Activated CD4-positive, alpha-beta memory T cell treated with anti-CD3 and anti-CD28 coated beads, Interleukin-2, amount 10 ng/mL, durations not matched to agents 7 days and 5 days (primary cell): ENCODE measurements around the gene TUSC1. TPM values are rescaled to one million over a fixed set of nuclear protein-coding genes. Genes with fewer than 3 reads are reported as not detected.
"Not testable (repeated sequence)": the region's sequence is repeated elsewhere in the genome, so short reads cannot be mapped to it uniquely, and the experiment has no call there.

ENCODE experiments used
- CTCF ChIA-PET: fragments of 350-600 bp; sonication (Branson Sonifier 250); formaldehyde crosslinking; loops from one replicate; lab custom pipeline; 2021; ENCODE audit warnings: antibody characterized with exemption, inconsistent platforms; lab: Charles Lee
- POLR2A ChIA-PET: fragments of 350-600 bp; sonication (Branson Sonifier 250); formaldehyde crosslinking; loops from one replicate; lab custom pipeline; 2021; ENCODE audit warnings: antibody characterized with exemption; lab: Charles Lee
- DNase-seq: peaks from one replicate; pipeline ENCODE4 v3.0.0-alpha.2; 2020
- H3K27ac Mint-ChIP-seq: one replicate; pipeline ENCODE4 v1.8.0; 2021; ENCODE audit warnings: mild to moderate bottlenecking, mixed read lengths
- H3K27me3 Mint-ChIP-seq: one replicate; pipeline ENCODE4 v1.8.0; 2021; ENCODE audit warnings: mixed read lengths
- H3K36me3 Mint-ChIP-seq: one replicate; pipeline ENCODE4 v1.8.0; 2021; ENCODE audit warnings: low read depth, mixed read lengths
- H3K4me1 Mint-ChIP-seq: one replicate; pipeline ENCODE4 v1.8.0; 2021; ENCODE audit warnings: mixed read lengths
- H3K4me3 Mint-ChIP-seq: one replicate; pipeline ENCODE4 v1.8.0; 2021; ENCODE audit warnings: mild to moderate bottlenecking, mixed read lengths
- H3K9me3 Mint-ChIP-seq: one replicate; pipeline ENCODE4 v1.8.0; 2021; ENCODE audit warnings: mixed read lengths
- total RNA-seq, 2 experiments: library from RNA; stranded (reverse); gene quantifications; one replicate each; pipeline ENCODE4 v1.2.3, GENCODE V29; 2021

TUSC1 gene
- total RNA-seq, 2 experiments from 2014 or later, result not detected

- no peak for DNase-seq
- H3K4me3 Mint-ChIP-seq, result no peak overlapping the region
- peaks cover 6% of the 10 kb centered on the region for H3K27me3 Mint-ChIP-seq
- no peak overlapping the region for H3K27ac Mint-ChIP-seq
- H3K9me3 Mint-ChIP-seq, result peaks cover 10% of the 10 kb centered on the region
- ChIA-PET POLR2A (no interaction called here), CTCF (no interaction called here)
- no peaks in the 10 kb centered on the region for H3K4me1 Mint-ChIP-seq
- no peaks in the 10 kb centered on the region for H3K36me3 Mint-ChIP-seq
Observed at GRCh38 chr9:25678846-25679360, 659 bp upstream of the TUSC1 start.

- Mint-ChIP-seq H3K9me3 (peaks cover 6% of the 10 kb centered on the region), H3K36me3 (no peaks in the 10 kb centered on the region), H3K4me3 (no peak overlapping the region), H3K27ac (no peak overlapping the region), H3K27me3 (peaks cover 6% of the 10 kb centered on the region), H3K4me1 (no peaks in the 10 kb centered on the region)
- no peak for DNase-seq
- POLR2A ChIA-PET, result no interaction called here
- CTCF ChIA-PET, result no interaction called here
Observed at GRCh38 chr9:25677301-25678146, 720 bp downstream of the TUSC1 start.

GRCh38 chr9:25675858-25676257 is 2.4 kb downstream of the TUSC1 start:
- H3K27me3 Mint-ChIP-seq, H3K4me1 Mint-ChIP-seq, H3K36me3 Mint-ChIP-seq, H3K4me3 Mint-ChIP-seq, CTCF ChIA-PET, H3K9me3 Mint-ChIP-seq, H3K27ac Mint-ChIP-seq, DNase-seq, POLR2A ChIA-PET: not testable (repeated sequence)

- Mint-ChIP-seq H3K9me3 (peaks cover 8% of the 10 kb centered on the region), H3K27me3 (no peaks in the 10 kb centered on the region), H3K27ac (no peak overlapping the region), H3K4me3 (no peak overlapping the region), H3K36me3 (no peaks in the 10 kb centered on the region), H3K4me1 (no peaks in the 10 kb centered on the region)
- ChIA-PET POLR2A (no interaction called here), CTCF (no interaction called here)
- no peak for DNase-seq
Observed at GRCh38 chr9:25658571-25658970, 19.7 kb downstream of the TUSC1 start.

- Mint-ChIP-seq H3K27ac (no peak overlapping the region), H3K9me3 (peaks cover 7% of the 10 kb centered on the region)
Observed at GRCh38 chr9:25654417-25654816, 23.8 kb downstream of the TUSC1 start.

GRCh38 chr9:25648116-25648515 is 30.1 kb downstream of the TUSC1 start:
- CTCF ChIA-PET, result no interaction called here
- Mint-ChIP-seq H3K4me3 (no peak overlapping the region), H3K9me3 (peaks cover 13% of the 10 kb centered on the region), H3K36me3 (no peaks in the 10 kb centered on the region), H3K27me3 (no peaks in the 10 kb centered on the region), H3K27ac (no peak overlapping the region), H3K4me1 (no peaks in the 10 kb centered on the region)
- POLR2A ChIA-PET, result no interaction called here
- DNase-seq, result no peak

More at GRCh38 chr9:25654417-25654816, 23.8 kb downstream of the TUSC1 start:
- ChIA-PET POLR2A (no interaction called here), CTCF (no interaction called here)
- Mint-ChIP-seq H3K4me1 (no peaks in the 10 kb centered on the region), H3K4me3 (no peak overlapping the region), H3K27me3 (no peaks in the 10 kb centered on the region), H3K36me3 (no peaks in the 10 kb centered on the region)
- no peak for DNase-seq

- ChIA-PET POLR2A (no interaction called here), CTCF (no interaction called here)
- Mint-ChIP-seq H3K36me3 (no peaks in the 10 kb centered on the region), H3K27ac (no peak overlapping the region), H3K4me1 (no peaks in the 10 kb centered on the region), H3K4me3 (no peak overlapping the region), H3K27me3 (no peaks in the 10 kb centered on the region), H3K9me3 (peaks cover 2% of the 10 kb centered on the region)
- no peak for DNase-seq
Observed at GRCh38 chr9:25636026-25636425, 42.2 kb downstream of the TUSC1 start.

GRCh38 chr9:25629231-25629630 is 49.0 kb downstream of the TUSC1 start:
- Mint-ChIP-seq H3K36me3 (no peaks in the 10 kb centered on the region), H3K27ac (no peak overlapping the region), H3K4me1 (no peaks in the 10 kb centered on the region), H3K27me3 (no peaks in the 10 kb centered on the region), H3K4me3 (no peak overlapping the region), H3K9me3 (peaks cover 17% of the 10 kb centered on the region)
- POLR2A ChIA-PET, result no interaction called here
- DNase-seq, result no peak
- CTCF ChIA-PET, result no interaction called here
